Testis (tissue), 3 donors: ENCODE data around the gene BSND. TPM values are rescaled to one million over a fixed set of nuclear protein-coding genes. Genes with fewer than 3 reads are reported as not detected.

Experiments used
- DNase-seq: peaks from one replicate; pipeline ENCODE4 v3.0.0-alpha.2; 2019
- H3K27ac ChIP-seq, 2 donors: fragments of 200-600 bp; sonication (generic); one replicate each; pipeline ENCODE4 v1.5.1; 2019
- H3K27me3 ChIP-seq: fragments of 200-600 bp; sonication (generic); one replicate; pipeline ENCODE4 v1.5.1; 2019
- H3K36me3 ChIP-seq: fragments of 200-600 bp; sonication (generic); one replicate; pipeline ENCODE4 v1.5.1; 2017; ENCODE audit warnings: low read depth; ENCODE audit errors: missing control alignments
- H3K4me1 ChIP-seq: fragments of 200-600 bp; sonication (generic); one replicate; pipeline ENCODE4 v1.5.1; 2019
- H3K4me3 ChIP-seq, 2 donors: fragments of 200-600 bp; sonication (generic); one replicate each; pipeline ENCODE4 v1.5.1; 2017 to 2019
- H3K9me3 ChIP-seq: fragments of 200-600 bp; sonication (generic); one replicate; pipeline ENCODE4 v1.5.1; 2017
- POLR2A ChIP-seq: fragments of 450-650 bp; IDR thresholded peaks from one replicate; pipeline ENCODE4 v1.6.1; 2017; ENCODE audit warnings: antibody characterized with exemption, mild to moderate bottlenecking, moderate library complexity
- WGBS, 2 donors: methylation state at CpG; one replicate each; pipeline ENCODE4 v1.1.5; 2018; 5-methylcytosine and 5-hydroxymethylcytosine counted together
- intact Hi-C: fragments of 100-400 bp; cut with DNase I; formaldehyde crosslinking; loops from one replicate; pipeline ENCODE4 v1.15.1; 2023; ENCODE audit warnings: low total_unique reads
- polyA plus RNA-seq: library from polyadenylated mRNA; stranded (reverse); fragments of 350-450 nt; fragmentation: Illumina TruSeq; extraction: RNeasy Lipid Tissue Mini Kit (QIAGEN cat#74804); gene quantifications from one replicate; pipeline ENCODE4 v1.2.3, GENCODE V29; 2014; ENCODE audit warnings: low read depth, low replicate concordance; ENCODE audit not compliant: insufficient read depth
- total RNA-seq, 2 donors: library from RNA; depleted of rRNA; stranded (reverse); fragments of >200 nt; gene quantifications; one replicate each; pipeline ENCODE4 v1.2.3, GENCODE V29; 2016
- TF ChIP-seq, protein P1 (sequence below), 3 experiments: fragments of 450-650 bp in 2 of 3; fragments of 200-600 bp in 1 of 3; sonication (generic) in 1 of 3; IDR thresholded peaks; one replicate each; pipeline ENCODE4 v1.5.1; 2016 to 2019; ENCODE audit warnings: antibody characterized with exemption in 3 of 3, mild to moderate bottlenecking in 2 of 3, moderate library complexity in 1 of 3

Gene BSND
- total and polyA plus RNA-seq, 3 donors from 2014 or later: 0.19 to 0.32 (median 0.24) TPM

DNA sequence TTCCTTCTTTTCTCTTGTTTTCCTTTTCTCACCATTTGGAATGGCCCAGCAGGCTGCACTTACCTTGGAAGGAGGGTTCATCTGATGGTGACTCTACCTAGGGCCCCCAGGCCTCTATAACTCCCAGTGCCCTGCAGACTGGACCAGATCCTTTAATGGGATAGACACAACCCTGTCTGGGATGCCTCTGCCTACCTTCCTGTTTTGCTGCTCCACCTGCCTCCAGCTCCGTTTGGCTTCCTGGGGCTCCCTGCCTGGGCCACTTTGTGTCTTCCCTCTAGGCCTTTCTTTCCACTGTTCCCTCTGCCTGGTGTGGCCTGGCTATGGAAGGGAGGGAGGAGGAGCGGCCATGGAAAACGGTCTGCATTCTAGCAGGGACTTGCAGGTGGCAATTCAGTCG is 48.1 kb downstream of the BSND start:
- TF ChIP-seq POLR2A: no peak
- TF ChIP-seq, protein P1, sequence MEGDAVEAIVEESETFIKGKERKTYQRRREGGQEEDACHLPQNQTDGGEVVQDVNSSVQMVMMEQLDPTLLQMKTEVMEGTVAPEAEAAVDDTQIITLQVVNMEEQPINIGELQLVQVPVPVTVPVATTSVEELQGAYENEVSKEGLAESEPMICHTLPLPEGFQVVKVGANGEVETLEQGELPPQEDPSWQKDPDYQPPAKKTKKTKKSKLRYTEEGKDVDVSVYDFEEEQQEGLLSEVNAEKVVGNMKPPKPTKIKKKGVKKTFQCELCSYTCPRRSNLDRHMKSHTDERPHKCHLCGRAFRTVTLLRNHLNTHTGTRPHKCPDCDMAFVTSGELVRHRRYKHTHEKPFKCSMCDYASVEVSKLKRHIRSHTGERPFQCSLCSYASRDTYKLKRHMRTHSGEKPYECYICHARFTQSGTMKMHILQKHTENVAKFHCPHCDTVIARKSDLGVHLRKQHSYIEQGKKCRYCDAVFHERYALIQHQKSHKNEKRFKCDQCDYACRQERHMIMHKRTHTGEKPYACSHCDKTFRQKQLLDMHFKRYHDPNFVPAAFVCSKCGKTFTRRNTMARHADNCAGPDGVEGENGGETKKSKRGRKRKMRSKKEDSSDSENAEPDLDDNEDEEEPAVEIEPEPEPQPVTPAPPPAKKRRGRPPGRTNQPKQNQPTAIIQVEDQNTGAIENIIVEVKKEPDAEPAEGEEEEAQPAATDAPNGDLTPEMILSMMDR (IDR thresholded peaks at IDR 0.05): no peak
- H3K36me3 ChIP-seq: no peaks in the 10 kb centered on the region
- H3K9me3 ChIP-seq: no peaks in the 10 kb centered on the region
- DNase-seq: no peak
- intact Hi-C loops: no loop called here
- no peaks in the 10 kb centered on the region for H3K27me3 ChIP-seq
- H3K4me3 ChIP-seq: no peak overlapping the region
- 84 to 90% methylated on average over 4 of the region's 4 CpGs for WGBS, 2 donors
- H3K27ac ChIP-seq: no peak overlapping the region
- H3K4me1 ChIP-seq: peaks cover 18% of the 10 kb centered on the region

DNA sequence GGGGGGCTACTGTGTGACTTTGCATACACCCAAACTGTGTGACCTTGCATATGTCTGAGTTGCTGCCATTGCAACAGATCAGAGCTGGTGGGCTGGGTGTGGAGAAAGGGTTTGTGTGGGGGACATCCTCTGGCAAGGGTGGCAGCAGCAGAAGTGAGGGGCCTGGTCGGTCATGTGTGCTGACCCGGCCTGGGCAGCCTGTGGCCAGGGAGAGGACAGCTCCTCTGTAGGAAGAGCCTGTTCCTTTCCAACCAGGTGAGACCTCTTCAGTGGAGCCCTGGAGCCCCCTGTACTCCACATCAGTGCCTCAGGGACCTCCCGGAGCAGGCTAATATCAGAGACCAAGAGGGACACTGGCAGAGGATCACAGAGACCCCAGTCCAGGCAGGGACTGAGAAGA is 48.9 kb downstream of the BSND start:
- no peaks in the 10 kb centered on the region for H3K9me3 ChIP-seq
- H3K4me1 ChIP-seq: peaks cover 18% of the 10 kb centered on the region
- intact Hi-C loops: no loop called here
- H3K4me3 ChIP-seq: no peak overlapping the region
- no peak for DNase-seq
- TF ChIP-seq, protein P1 (IDR thresholded peaks at IDR 0.05): no peak
- no peak for TF ChIP-seq POLR2A
- 95 to 100% methylated on average over 2 to 3 of the region's 3 CpGs for WGBS, 2 donors
- H3K36me3 ChIP-seq: no peaks in the 10 kb centered on the region
- no peak overlapping the region for H3K27ac ChIP-seq
- H3K27me3 ChIP-seq: no peaks in the 10 kb centered on the region

DNA sequence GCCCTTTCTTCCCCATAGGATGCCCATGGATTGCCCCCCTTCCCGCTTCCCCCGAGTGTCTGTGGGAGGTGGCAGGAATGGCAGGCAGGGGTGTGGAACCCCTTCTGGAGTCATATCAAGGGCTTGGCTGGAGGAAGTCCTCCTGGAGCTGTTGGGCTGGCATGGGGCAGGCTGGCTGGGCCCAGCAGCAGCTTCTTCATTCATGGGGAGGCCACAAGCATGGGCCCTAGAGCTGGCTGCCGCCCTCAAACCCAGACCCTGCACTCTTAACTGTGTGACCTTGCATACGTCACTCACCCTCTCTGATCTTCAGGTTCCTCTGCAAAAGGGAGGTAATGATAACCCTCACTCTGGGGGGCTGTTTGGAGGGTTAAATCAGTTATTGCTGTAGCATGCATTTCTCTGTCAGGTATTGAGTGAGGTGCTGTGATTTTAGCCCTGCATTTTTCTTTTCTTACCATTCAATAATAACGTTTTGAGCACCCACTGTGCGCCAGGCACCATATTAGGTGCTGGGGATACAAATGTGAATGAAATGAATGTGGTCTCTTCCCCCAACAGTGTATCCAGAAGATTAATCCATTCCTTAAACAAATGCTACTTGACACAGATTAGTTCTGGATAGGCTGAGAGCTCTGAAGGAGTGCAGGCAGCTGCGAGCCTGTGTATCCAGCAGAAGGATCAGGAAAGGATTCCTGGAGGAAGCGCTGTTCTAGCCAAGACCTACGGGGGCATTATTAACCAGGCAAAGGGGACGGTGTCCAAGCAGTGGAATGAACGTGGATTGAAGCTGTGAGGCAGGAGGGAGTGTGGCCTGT is 49.9 kb downstream of the BSND start:
- H3K36me3 ChIP-seq: no peaks in the 10 kb centered on the region
- intact Hi-C loops: no loop called here

DNA sequence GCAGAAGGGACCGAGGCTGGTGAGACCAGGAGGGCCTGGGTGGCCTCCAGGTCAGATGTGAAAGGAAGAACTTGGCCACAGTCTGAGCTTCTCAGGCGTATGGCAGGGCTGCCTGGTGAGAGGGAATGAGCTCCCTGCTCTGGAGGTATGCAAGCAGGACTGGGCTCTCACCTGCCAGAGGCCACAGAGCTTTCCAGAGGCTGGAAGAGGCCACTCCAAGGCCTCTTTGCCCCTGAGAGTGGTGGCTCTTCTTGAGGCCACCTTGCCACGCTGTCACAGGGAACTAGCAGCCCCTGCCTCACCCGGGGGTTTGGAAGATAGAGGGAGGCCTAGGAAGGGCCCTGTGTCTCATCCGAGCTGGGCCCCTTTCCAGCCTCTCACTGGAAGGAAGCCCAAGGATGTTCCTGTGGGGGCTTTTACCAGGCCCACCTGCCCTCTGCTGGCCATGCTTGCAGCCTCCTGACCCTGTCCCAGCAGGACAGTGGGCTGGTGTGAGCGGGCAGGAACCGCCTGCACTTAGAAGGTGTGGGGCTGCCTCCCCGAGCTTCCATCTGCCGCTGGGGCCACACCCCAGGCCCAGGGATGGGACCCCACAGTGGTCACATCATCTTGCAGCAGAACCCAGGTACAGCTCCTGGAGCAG is 50.7 kb downstream of the BSND start:
- Histone ChIP-seq H3K36me3 (no peaks in the 10 kb centered on the region), H3K27me3 (no peaks in the 10 kb centered on the region), H3K9me3 (no peaks in the 10 kb centered on the region), H3K27ac (no peak overlapping the region), H3K4me1 (peaks cover 18% of the 10 kb centered on the region), H3K4me3 (no peak overlapping the region)
- no peak for TF ChIP-seq POLR2A
- TF ChIP-seq, protein P1 (IDR thresholded peaks at IDR 0.05): no peak
- 52 to 58% methylated on average over 3 to 9 of the region's 9 CpGs for whole genome bisulfite sequencing, 2 donors
- intact Hi-C loops: no loop called here
- DNase-seq: no peak

More for the DNA sequence above, 49.9 kb downstream of the BSND start:
- H3K9me3 ChIP-seq: no peaks in the 10 kb centered on the region
- DNase-seq: no peak
- TF ChIP-seq POLR2A: no peak
- TF ChIP-seq, protein P1 (IDR thresholded peaks at IDR 0.05): no peak
- no peak overlapping the region for H3K4me3 ChIP-seq
- H3K4me1 ChIP-seq: peaks cover 18% of the 10 kb centered on the region
- H3K27ac ChIP-seq: no peak overlapping the region
- 76 to 79% methylated on average over 10 to 11 of the region's 11 CpGs for WGBS, 2 donors
- no peaks in the 10 kb centered on the region for H3K27me3 ChIP-seq
